Ectodermal cell (in vitro differentiated cells): Measurements from ENCODE around the gene ANAPC2.
A peak's percentile ranks its signal among the peaks of the same experiment; 100 is the strongest.

Source experiments
- H3K27ac ChIP-seq: 2 replicates; pipeline ENCODE4 v1.7.0; 2013; ENCODE audit warnings: mild to moderate bottlenecking, low read depth, low read length; ENCODE audit not compliant: insufficient read depth, poor library complexity, severe bottlenecking
- H3K27me3 ChIP-seq: 2 replicates; pipeline ENCODE4 v1.7.0; 2013; ENCODE audit warnings: mild to moderate bottlenecking, low read length; ENCODE audit not compliant: insufficient read depth, control insufficient read depth, poor library complexity, severe bottlenecking
- H3K36me3 ChIP-seq: one replicate; pipeline ENCODE4 v1.7.0; 2013; ENCODE audit warnings: low read length; ENCODE audit not compliant: control insufficient read depth, insufficient read depth
- H3K4me1 ChIP-seq: one replicate; pipeline ENCODE4 v1.7.0; 2013; ENCODE audit warnings: low read length; ENCODE audit not compliant: control insufficient read depth, insufficient read depth
- H3K4me3 ChIP-seq: 2 replicates; pipeline ENCODE4 v1.7.0; 2013; ENCODE audit warnings: low read depth, low read length, control low read depth; ENCODE audit not compliant: insufficient read depth
- H3K9me3 ChIP-seq: 2 replicates; pipeline ENCODE4 v1.7.0; 2013; ENCODE audit warnings: mild to moderate bottlenecking, low read length, moderate library complexity; ENCODE audit not compliant: control insufficient read depth
- WGBS, 2 experiments: methylation state at CpG; one replicate each; pipeline ENCODE4 v1.1.7; 2013; ENCODE audit warnings: missing lambda C conversion rate in 2 of 2; 5-methylcytosine and 5-hydroxymethylcytosine counted together

Gene ANAPC2

DNA sequence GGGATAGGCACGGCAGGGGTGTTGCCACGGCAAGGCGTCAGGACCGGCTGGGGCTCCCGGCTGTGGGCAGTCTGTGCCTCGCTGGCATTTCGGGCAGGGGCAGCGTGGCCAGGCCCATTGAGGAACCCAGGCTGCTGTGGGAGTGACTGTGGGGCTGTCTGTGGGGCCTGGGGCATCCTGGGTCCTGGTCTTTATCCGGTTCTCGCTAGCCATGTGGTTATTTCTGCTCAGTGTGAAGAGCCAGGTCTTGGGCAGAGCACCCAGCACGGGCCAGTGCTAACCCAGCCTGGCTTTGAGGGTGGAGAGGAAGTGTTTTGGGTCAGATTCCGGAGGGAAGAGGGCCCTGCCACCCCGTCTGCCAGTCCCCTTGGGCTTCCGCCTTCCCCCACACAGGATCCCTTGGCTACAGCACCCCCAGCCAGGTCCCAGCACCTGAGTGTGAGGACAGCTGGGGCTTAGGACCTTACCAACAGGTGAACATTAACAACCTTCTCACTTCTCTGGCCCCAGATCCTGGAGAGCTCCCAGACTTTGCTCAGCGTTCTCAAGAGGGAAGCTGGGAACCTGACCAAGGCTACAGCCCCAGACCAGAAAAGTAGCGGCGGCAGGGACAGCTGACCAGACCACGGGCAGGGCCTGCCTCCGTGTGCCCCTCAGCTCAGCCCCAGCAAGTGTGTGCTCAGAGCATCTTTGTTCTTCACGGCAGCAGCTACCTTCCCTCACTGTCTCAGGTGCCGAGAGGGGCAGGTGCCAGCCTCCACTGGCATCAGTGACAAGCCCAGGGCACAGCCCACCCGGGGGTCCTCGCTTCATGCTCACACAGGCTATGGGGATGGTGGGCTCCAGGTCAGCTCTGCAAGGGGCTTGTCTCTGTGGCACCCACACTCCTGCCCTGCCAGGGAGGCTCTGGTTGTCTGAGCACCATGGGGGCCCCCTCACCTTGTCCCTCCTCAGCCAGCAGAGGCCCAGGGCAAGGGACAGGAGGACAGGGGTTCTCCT lies 1.2 kb upstream of the ANAPC2 start:
- H3K27ac ChIP-seq = no peak overlapping the region
- 54% methylated on average over 23 of the region's 23 CpGs for WGBS, 2 experiments
- H3K36me3 ChIP-seq = no peaks in the 10 kb centered on the region
- H3K4me1 ChIP-seq = peaks cover 13% of the 10 kb centered on the region
- no peaks in the 10 kb centered on the region for H3K9me3 ChIP-seq
- H3K4me3 ChIP-seq = peak overlapping the region; percentile 89
- H3K27me3 ChIP-seq = no peaks in the 10 kb centered on the region

DNA sequence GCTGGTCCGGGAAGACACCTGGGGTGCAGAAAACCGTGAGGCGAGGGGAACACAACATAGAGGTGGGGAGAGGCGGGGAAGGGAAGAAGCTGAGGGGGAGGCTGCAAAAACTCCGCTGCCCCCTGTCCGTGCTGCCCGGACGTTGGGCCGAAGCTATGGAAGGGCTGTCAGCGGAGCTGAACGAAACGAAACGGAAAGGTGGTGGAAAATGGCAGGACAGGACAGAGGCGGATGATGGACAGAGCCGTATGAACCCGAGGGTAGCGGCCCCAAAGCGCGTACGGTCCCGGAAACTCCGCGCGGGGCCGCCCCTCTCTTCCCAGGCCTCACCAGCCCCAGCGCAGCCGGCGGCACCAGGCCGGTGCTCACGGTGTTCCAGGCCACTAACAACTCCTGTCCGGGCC lies 272 bp downstream of the ANAPC2 start:
- Histone ChIP-seq H3K36me3 (no peaks in the 10 kb centered on the region), H3K4me1 (peaks cover 10% of the 10 kb centered on the region), H3K27ac (no peak overlapping the region), H3K27me3 (no peaks in the 10 kb centered on the region), H3K4me3 (peak overlapping the region; percentile 89), H3K9me3 (no peaks in the 10 kb centered on the region)
- 1% methylated on average over 31 of the region's 31 CpGs for whole genome bisulfite sequencing, 2 experiments

DNA sequence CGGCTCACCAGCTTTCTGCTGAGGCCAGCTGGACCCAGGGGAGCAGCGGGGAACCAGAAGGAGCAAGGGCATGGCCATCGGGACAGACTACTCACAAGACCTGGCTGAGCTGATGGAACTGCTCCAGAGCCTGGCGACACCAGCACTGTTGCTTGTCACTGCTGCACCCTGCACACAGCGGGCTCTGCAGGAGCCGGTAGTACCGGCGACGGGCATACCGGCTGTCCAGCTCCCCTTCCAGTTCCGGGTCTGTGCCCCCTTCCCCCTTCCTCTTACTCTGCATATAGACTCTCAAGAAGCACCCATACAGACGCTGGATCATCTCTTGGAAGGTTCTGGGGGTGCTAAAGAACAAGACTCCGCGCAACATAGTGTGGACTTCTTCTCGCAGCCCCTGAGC lies 974 bp downstream of the ANAPC2 start:
- Histone ChIP-seq H3K4me1 (peaks cover 10% of the 10 kb centered on the region), H3K36me3 (no peaks in the 10 kb centered on the region), H3K27ac (no peak overlapping the region), H3K27me3 (no peaks in the 10 kb centered on the region), H3K9me3 (no peaks in the 10 kb centered on the region), H3K4me3 (peak overlapping the region; percentile 89)
- WGBS, 2 experiments = 94 to 95% methylated on average over 15 of the region's 15 CpGs

DNA sequence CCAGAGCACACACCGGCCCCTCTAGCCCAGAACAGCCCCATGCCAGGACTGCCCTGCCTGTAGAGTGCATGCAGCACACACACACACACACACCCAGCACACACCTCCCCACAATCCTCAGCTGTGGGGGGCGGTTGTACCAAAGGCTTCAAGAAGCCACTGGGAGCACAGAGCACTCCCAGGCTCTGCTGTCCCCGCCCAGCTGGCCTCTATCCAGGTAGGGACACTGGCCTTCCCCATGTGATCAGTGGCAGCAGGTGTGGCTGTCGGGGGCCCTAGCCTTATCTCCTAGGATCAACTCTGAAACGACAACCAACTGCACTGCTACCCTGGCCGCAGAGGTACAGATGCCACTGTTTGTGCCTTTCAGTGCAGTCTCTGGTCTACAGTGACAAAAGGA lies 2.0 kb downstream of the ANAPC2 start:
- H3K36me3 ChIP-seq = no peaks in the 10 kb centered on the region
- no peak overlapping the region for H3K4me3 ChIP-seq
- H3K9me3 ChIP-seq = no peaks in the 10 kb centered on the region
- 94% methylated on average over 6 of the region's 6 CpGs for WGBS, 2 experiments
- H3K27ac ChIP-seq = no peak overlapping the region
- H3K27me3 ChIP-seq = no peaks in the 10 kb centered on the region
- H3K4me1 ChIP-seq = peaks cover 10% of the 10 kb centered on the region

DNA sequence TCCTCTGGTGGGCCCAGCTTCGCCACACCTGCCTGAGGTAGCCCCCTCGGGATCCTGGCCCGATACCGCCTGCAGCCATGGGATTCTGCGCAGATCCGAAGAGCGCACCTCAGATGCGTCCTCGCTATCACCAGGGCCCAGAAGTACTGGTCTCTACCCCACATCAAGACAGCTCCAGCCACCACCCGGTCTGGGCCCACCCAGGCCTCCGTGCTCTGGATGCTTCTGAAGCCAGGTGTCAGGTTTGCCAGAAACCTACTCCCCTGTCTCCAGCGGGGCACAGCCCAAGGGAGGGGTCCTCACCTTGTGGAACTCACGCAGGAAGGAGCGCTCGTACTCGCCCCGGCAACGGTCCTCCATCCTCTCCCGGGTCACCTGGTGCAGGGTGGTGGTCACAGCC lies 2.4 kb downstream of the ANAPC2 start:
- Histone ChIP-seq H3K4me3 (no peak overlapping the region), H3K9me3 (no peaks in the 10 kb centered on the region), H3K4me1 (peaks cover 10% of the 10 kb centered on the region), H3K27ac (no peak overlapping the region), H3K36me3 (peaks cover 3% of the 10 kb centered on the region), H3K27me3 (no peaks in the 10 kb centered on the region)
- 96 to 98% methylated on average over 19 of the region's 19 CpGs for WGBS, 2 experiments

DNA sequence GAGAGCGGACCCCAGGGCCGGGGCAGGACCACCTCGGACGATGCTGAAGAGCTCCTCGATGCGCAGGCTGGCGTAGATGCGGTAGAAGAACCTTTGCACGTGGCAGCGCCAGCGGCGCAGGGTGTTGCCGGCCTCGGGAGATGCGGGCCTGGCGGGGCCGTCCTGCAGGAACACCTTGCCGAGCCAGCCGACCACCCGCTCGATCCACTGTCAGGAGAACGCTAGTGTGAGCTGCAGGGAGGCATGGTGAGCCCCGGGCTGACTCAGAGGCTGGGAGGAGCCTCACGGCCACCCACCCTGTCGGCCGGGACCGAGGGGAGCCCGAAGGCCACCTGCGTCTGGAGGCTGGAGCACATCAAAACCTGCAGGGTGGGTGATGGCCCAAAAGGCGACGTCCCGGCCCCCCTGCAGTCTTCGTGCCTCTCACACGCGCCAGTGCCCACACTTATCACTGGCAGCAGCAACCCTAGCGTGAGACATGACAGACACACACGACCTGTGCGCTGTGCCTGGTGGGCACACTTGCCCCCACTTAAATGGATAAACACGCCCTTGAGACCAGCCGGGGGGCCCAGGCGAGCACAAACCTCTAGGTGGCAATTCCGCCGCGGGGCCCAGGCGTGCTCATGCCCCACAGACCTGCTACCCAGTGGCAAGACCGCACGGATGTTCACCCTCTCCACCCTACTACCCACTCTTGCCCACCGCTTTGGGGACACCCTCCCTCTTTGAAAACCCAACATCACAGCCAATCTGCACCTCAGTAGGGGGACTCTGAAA lies 3.3 kb downstream of the ANAPC2 start:
- 95 to 96% methylated on average over 48 of the region's 48 CpGs for WGBS, 2 experiments

DNA sequence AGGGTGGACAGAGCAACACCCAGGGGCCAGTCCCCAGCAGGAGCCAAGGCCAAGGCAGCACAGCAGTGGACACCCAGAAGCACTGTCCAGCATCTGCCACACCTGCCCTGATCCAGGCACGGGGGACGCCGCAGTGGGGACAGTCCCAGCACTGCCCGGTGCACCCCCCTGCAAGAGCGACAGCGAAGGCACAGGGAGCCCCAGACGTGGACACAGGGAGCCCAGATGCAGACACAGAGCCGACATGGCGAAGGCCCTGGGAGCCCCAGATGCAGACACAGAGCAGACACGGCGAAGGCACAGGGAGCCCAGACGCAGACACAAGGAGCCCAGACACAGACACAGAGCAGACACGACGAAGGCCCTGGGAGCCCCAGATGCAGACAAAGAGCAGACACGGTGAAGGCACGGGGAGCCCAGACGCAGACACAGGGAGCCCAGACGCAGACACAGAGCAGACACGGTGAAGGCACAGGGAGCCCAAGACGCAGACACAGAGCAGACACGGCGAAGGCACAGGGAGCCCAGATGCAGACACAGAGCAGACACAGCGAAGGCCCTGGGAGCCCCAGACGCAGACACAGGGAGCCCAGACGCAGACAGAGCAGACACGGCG lies 4.3 kb downstream of the ANAPC2 start:
- no peaks in the 10 kb centered on the region for H3K9me3 ChIP-seq
- 94% methylated on average over 27 of the region's 27 CpGs for WGBS, 2 experiments
- no peaks in the 10 kb centered on the region for H3K27me3 ChIP-seq
- peaks cover 5% of the 10 kb centered on the region for H3K4me1 ChIP-seq
- no peak overlapping the region for H3K4me3 ChIP-seq
- H3K27ac ChIP-seq = no peak overlapping the region
- peaks cover 8% of the 10 kb centered on the region for H3K36me3 ChIP-seq

More for the DNA sequence above, 3.3 kb downstream of the ANAPC2 start:
- peaks cover 10% of the 10 kb centered on the region for H3K4me1 ChIP-seq
- no peaks in the 10 kb centered on the region for H3K9me3 ChIP-seq
- no peak overlapping the region for H3K4me3 ChIP-seq
- no peaks in the 10 kb centered on the region for H3K27me3 ChIP-seq
- H3K27ac ChIP-seq = no peak overlapping the region
- H3K36me3 ChIP-seq = peaks cover 8% of the 10 kb centered on the region

DNA sequence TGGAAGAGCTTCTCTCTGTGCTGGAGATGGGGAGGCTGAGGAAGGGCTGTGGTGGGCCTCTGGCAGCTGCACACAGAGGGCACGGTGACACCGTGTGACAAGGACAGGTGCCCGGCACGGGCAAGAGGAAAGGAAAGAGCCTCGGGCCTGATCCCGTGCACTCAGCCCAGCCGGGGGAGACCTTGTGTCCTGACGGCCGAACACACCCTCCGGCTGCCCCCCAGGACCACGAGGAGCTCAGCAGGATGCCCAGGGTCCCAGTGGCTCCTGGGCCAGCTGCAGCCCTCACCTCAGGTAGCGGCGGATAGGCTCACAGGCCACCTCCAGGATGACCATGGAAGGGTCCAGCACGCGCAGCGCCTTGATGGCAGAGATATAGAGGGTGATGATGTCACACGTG lies 5.5 kb downstream of the ANAPC2 start:
- Histone ChIP-seq H3K27me3 (no peaks in the 10 kb centered on the region), H3K4me3 (no peak overlapping the region), H3K9me3 (no peaks in the 10 kb centered on the region), H3K27ac (no peak overlapping the region), H3K36me3 (peaks cover 8% of the 10 kb centered on the region), H3K4me1 (peaks cover 5% of the 10 kb centered on the region)
- 95% methylated on average over 17 of the region's 17 CpGs for WGBS, 2 experiments

DNA sequence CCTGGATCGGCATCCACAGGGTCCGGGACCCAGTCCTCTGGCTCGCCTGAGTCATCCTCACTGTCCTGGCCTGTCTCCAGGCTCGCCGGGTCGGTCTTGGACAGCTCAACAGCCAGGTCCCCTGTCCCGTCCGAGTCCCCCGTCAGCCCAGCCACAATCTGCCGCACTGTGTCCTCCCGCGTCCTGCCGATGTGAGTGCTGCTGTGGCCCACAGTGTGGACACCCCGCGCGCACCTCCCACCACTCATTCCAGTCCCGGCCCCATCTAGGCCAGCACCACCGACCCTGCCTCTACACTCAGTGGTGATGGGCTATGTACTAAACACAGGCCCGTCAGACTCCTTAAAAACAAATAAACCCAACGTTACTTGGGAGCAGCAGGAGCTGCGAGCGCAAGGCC lies 6.7 kb downstream of the ANAPC2 start:
- WGBS, 2 experiments = 94 to 96% methylated on average over 22 of the region's 22 CpGs
- H3K27ac ChIP-seq = no peak overlapping the region

DNA sequence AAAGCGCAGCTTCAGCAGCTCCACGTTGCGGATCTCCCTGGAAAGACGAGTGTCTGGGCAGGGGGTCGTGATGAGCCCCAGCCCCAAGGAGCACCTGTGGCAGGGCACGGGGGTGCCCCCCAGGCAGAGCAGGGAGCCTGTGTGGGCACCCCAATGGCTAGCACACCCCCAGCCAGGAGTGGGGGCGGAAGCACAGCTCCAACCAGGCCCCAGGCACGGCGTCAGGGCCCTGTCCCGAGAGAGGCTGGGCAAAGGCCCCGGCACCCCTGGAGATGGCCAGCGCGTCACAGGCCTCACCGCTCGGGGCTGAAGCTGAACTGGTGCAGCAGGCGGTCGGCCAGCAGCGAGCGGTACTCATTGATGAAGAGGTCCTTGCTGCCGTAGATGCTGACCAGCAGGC lies 7.9 kb downstream of the ANAPC2 start:
- Histone ChIP-seq H3K4me1 (no peaks in the 10 kb centered on the region), H3K27me3 (peaks cover 11% of the 10 kb centered on the region), H3K4me3 (no peak overlapping the region), H3K9me3 (no peaks in the 10 kb centered on the region), H3K36me3 (peaks cover 8% of the 10 kb centered on the region), H3K27ac (no peak overlapping the region)
- 96% methylated on average over 20 of the region's 20 CpGs for WGBS, 2 experiments

More for the DNA sequence above, 6.7 kb downstream of the ANAPC2 start:
- Histone ChIP-seq H3K36me3 (peaks cover 8% of the 10 kb centered on the region), H3K4me1 (no peaks in the 10 kb centered on the region), H3K4me3 (no peak overlapping the region), H3K27me3 (no peaks in the 10 kb centered on the region), H3K9me3 (no peaks in the 10 kb centered on the region)
